Inflammatory macrophage treated with lipopolysaccharide for 4 hours (primary cell): ENCODE data around the gene CLSTN1.
A peak's percentile ranks its signal among the peaks of the same experiment; 100 is the strongest.
"Not testable (repeated sequence)": the region's sequence is repeated elsewhere in the genome, so short reads cannot be mapped to it uniquely, and the experiment has no call there.

Experiments used
- DNase-seq: peaks from one replicate; pipeline ENCODE4 v3.0.0-alpha.2; 2020

CLSTN1 gene

GRCh38 chr1:9794081-9794480 is 29.7 kb downstream of the CLSTN1 start:
- no peak for DNase-seq

GRCh38 chr1:9793291-9793690 is 30.5 kb downstream of the CLSTN1 start:
- DNase-seq = no peak

GRCh38 chr1:9792156-9793042 is 31.4 kb downstream of the CLSTN1 start:
- DNase-seq = no peak

- DNase-seq = not testable (repeated sequence)
Observed at GRCh38 chr1:9789700-9790099, 34.1 kb downstream of the CLSTN1 start.

- DNase-seq = peak; percentile 78
Observed at GRCh38 chr1:9787702-9788101, 36.1 kb downstream of the CLSTN1 start.

GRCh38 chr1:9785406-9785805 is 38.4 kb downstream of the CLSTN1 start:
- DNase-seq = no peak

GRCh38 chr1:9784508-9785133 is 39.1 kb downstream of the CLSTN1 start:
- peak; percentile 65 for DNase-seq

GRCh38 chr1:9782897-9783296 is 40.9 kb downstream of the CLSTN1 start:
- no peak for DNase-seq

- no peak for DNase-seq
Observed at GRCh38 chr1:9782116-9782751, 41.5 kb downstream of the CLSTN1 start.

GRCh38 chr1:9780554-9781110 is 43.1 kb downstream of the CLSTN1 start:
- DNase-seq = no peak

- no peak for DNase-seq
Observed at GRCh38 chr1:9778905-9779304, 44.9 kb downstream of the CLSTN1 start.

- no peak for DNase-seq
Observed at GRCh38 chr1:9776685-9777084, 47.1 kb downstream of the CLSTN1 start.

- DNase-seq = peak; percentile 6
Observed at GRCh38 chr1:9774712-9775679, 48.8 kb downstream of the CLSTN1 start.

GRCh38 chr1:9770298-9770697 is 53.5 kb downstream of the CLSTN1 start:
- DNase-seq = no peak

- no peak for DNase-seq
Observed at GRCh38 chr1:9768983-9769382, 54.8 kb downstream of the CLSTN1 start.

GRCh38 chr1:9767964-9768668 is 55.6 kb downstream of the CLSTN1 start:
- DNase-seq = no peak

- DNase-seq = no peak
Observed at GRCh38 chr1:9766759-9767442, 56.9 kb downstream of the CLSTN1 start.

- peak; percentile 6 for DNase-seq
Observed at GRCh38 chr1:9764550-9764949, 59.2 kb downstream of the CLSTN1 start.

GRCh38 chr1:9763914-9764313 is 59.9 kb downstream of the CLSTN1 start:
- no peak for DNase-seq

- not testable (repeated sequence) for DNase-seq
Observed at GRCh38 chr1:9762446-9762845, 61.3 kb downstream of the CLSTN1 start.

GRCh38 chr1:9761855-9762254 is 61.9 kb downstream of the CLSTN1 start:
- no peak for DNase-seq
